A673 (cell line): Measurements from ENCODE around the gene CRACR2A. TPM values are rescaled to one million over a fixed set of nuclear protein-coding genes. Genes with fewer than 3 reads are reported as not detected.
A peak's percentile ranks its signal among the peaks of the same experiment; 100 is the strongest.

ENCODE experiments used
- BruUV-seq: library from RNA; stranded (reverse); fragments of 400-500 nt; replicated peaks from 2 replicates; lab custom pipeline; 2021; lab: Mats Ljungman, UMichigan
- CTCF ChIA-PET: fragments of 300-600 bp; sonication (Branson Sonifier 250); formaldehyde crosslinking; loops from one replicate; lab custom pipeline; 2022; ENCODE audit warnings: antibody characterized with exemption; lab: Charles Lee
- POLR2A ChIA-PET: fragments of 300-600 bp; sonication (Branson Sonifier 250); formaldehyde crosslinking; loops from one replicate; lab custom pipeline; 2022; ENCODE audit warnings: antibody characterized with exemption; ENCODE audit not compliant: low non-redundant PET; lab: Charles Lee
- DNase-seq: peaks from one replicate; pipeline ENCODE4 v3.0.0-alpha.2; 2015; ENCODE audit warnings: low spot score
- H3K27ac ChIP-seq: fragments of 200-600 bp; sonication (generic); 2 replicates; pipeline ENCODE4 v1.5.1; 2016; ENCODE audit warnings: mixed run types, low read depth, mild to moderate bottlenecking, mixed read lengths, antibody characterized with exemption, low read length; ENCODE audit not compliant: poor library complexity, severe bottlenecking
- H3K27me3 ChIP-seq: fragments of 200-600 bp; sonication (generic); replicated peaks from 2 replicates; pipeline ENCODE4 v1.6.1; 2017; ENCODE audit warnings: mixed run types, low read depth, mild to moderate bottlenecking, mixed read lengths, antibody characterized with exemption, low read length; ENCODE audit not compliant: insufficient read depth, poor library complexity
- H3K36me3 ChIP-seq: fragments of 200-600 bp; sonication (generic); 2 replicates; pipeline ENCODE4 v1.6.1; 2016; ENCODE audit warnings: mixed run types, mild to moderate bottlenecking, mixed read lengths, antibody characterized with exemption, low read length; ENCODE audit not compliant: insufficient read depth, poor library complexity, severe bottlenecking
- H3K4me1 ChIP-seq: fragments of 200-600 bp; sonication (generic); 2 replicates; pipeline ENCODE4 v1.6.1; 2017; ENCODE audit warnings: mixed run types, mild to moderate bottlenecking, mixed read lengths, antibody characterized with exemption, low read length; ENCODE audit not compliant: insufficient read depth, poor library complexity, severe bottlenecking
- H3K4me3 ChIP-seq: fragments of 200-600 bp; sonication (generic); 2 replicates; pipeline ENCODE4 v1.5.1; 2016; ENCODE audit warnings: low read depth, mixed run types, mild to moderate bottlenecking, mixed read lengths, low read length; ENCODE audit not compliant: poor library complexity, severe bottlenecking
- H3K9me3 ChIP-seq: fragments of 200-600 bp; sonication (generic); 2 replicates; pipeline ENCODE4 v1.6.1; 2016; ENCODE audit warnings: mixed run types, low read depth, mild to moderate bottlenecking, mixed read lengths, antibody characterized with exemption, low read length; ENCODE audit not compliant: poor library complexity, severe bottlenecking
- CTCF ChIP-seq: fragments of 300-800, 200-600 bp; sonication (generic); conservative IDR thresholded peaks from 2 replicates; pipeline ENCODE4 v1.5.1; 2017; ENCODE audit warnings: low read depth, mild to moderate bottlenecking, antibody characterized with exemption, low read length, moderate library complexity, mixed read lengths
- EZH2 ChIP-seq: fragments of 200-600 bp; sonication (generic); IDR thresholded peaks from 2 replicates; pipeline ENCODE4 v1.6.1; 2017; ENCODE audit warnings: borderline replicate concordance, low read depth, mild to moderate bottlenecking, mixed read lengths, antibody characterized with exemption, low read length; ENCODE audit not compliant: poor library complexity, severe bottlenecking
- intact Hi-C: fragments of 100-400 bp; cut with micrococcal nuclease; formaldehyde crosslinking; loops from one replicate; pipeline ENCODE4 v1.10.0; 2022; ENCODE audit not compliant: unreplicated experiment
- total RNA-seq: library from RNA; stranded (reverse); gene quantifications from 2 replicates; pipeline ENCODE4 v1.2.3, GENCODE V29; 2021

The CRACR2A gene
- total RNA-seq, 1 experiment from 2014 or later = 0.13 TPM

- CTCF ChIA-PET = interaction anchor here (0.6 kb wide), 1 partner anchor 477 kb away, joined by 4 read pairs; no protein-coding TSS in a partner anchor
- peaks cover 13% of the 10 kb centered on the region for H3K27me3 ChIP-seq
- no peaks in the 10 kb centered on the region for H3K9me3 ChIP-seq
- intact Hi-C loops = loop anchor here (2.0 kb wide), 2 partner anchors 119 to 477 kb away; no protein-coding TSS in a partner anchor
- H3K27ac ChIP-seq = no peak overlapping the region
- TF ChIP-seq EZH2 (no peak), CTCF (peak; percentile 74)
- H3K36me3 ChIP-seq = no peaks in the 10 kb centered on the region
- H3K4me3 ChIP-seq = no peak overlapping the region
- POLR2A ChIA-PET = no interaction called here
- no peaks in the 10 kb centered on the region for H3K4me1 ChIP-seq
- no TSS peak for BruUV-seq
- peak; percentile 47 for DNase-seq
These were observed 24.4 kb upstream of the CRACR2A start for GRCh38 chr12:3777206-3777809.

GRCh38 chr12:3775385-3776035 lies 22.6 kb upstream of the CRACR2A start:
- no peak for DNase-seq
- H3K27ac ChIP-seq = no peak overlapping the region
- no TSS peak for BruUV-seq
- H3K4me1 ChIP-seq = no peaks in the 10 kb centered on the region
- peaks cover 13% of the 10 kb centered on the region for H3K27me3 ChIP-seq
- CTCF ChIA-PET = no interaction called here
- intact Hi-C loops = loop anchor here (2.0 kb wide), 2 partner anchors 117 to 475 kb away; no protein-coding TSS in a partner anchor
- H3K4me3 ChIP-seq = no peak overlapping the region
- POLR2A ChIA-PET = no interaction called here
- TF ChIP-seq CTCF = no peak
- TF ChIP-seq EZH2 = no peak
- no peaks in the 10 kb centered on the region for H3K36me3 ChIP-seq
- no peaks in the 10 kb centered on the region for H3K9me3 ChIP-seq

- Histone ChIP-seq H3K9me3 (no peaks in the 10 kb centered on the region), H3K36me3 (no peaks in the 10 kb centered on the region), H3K4me1 (no peaks in the 10 kb centered on the region), H3K27me3 (peaks cover 21% of the 10 kb centered on the region), H3K27ac (no peak overlapping the region), H3K4me3 (no peak overlapping the region)
- no peak for DNase-seq
- BruUV-seq = no TSS peak
- TF ChIP-seq EZH2 (no peak), CTCF (no peak)
- ChIA-PET CTCF (no interaction called here), POLR2A (no interaction called here)
- intact Hi-C loops = no loop called here
These were observed 19.5 kb upstream of the CRACR2A start for GRCh38 chr12:3772380-3772779.
